Endothelial cell (in vitro differentiated cells): ENCODE results near the gene CCDC187. TPM values are rescaled to one million over a fixed set of nuclear protein-coding genes. Genes with fewer than 3 reads are reported as not detected.

Experiments used
- DNase-seq: peaks from one replicate; pipeline ENCODE4 v3.0.0; 2021; ENCODE audit warnings: low spot score
- H3K27ac Mint-ChIP-seq: one replicate; pipeline ENCODE4 v1.8.0; 2021; ENCODE audit warnings: mixed read lengths, inconsistent platforms; ENCODE audit not compliant: unreplicated experiment
- H3K27me3 Mint-ChIP-seq: one replicate; pipeline ENCODE4 v1.8.0; 2021; ENCODE audit warnings: mild to moderate bottlenecking, moderate library complexity, mixed read lengths, inconsistent platforms; ENCODE audit not compliant: unreplicated experiment
- H3K36me3 Mint-ChIP-seq: one replicate; pipeline ENCODE4 v1.8.0; 2021; ENCODE audit warnings: mild to moderate bottlenecking, low read depth, mixed read lengths, inconsistent platforms; ENCODE audit not compliant: unreplicated experiment
- H3K4me1 Mint-ChIP-seq: one replicate; pipeline ENCODE4 v1.8.0; 2021; ENCODE audit warnings: mild to moderate bottlenecking, mixed read lengths, inconsistent platforms; ENCODE audit not compliant: unreplicated experiment
- H3K4me3 Mint-ChIP-seq: one replicate; pipeline ENCODE4 v1.8.0; 2021; ENCODE audit warnings: mild to moderate bottlenecking, mixed read lengths, inconsistent platforms; ENCODE audit not compliant: unreplicated experiment
- H3K9me3 Mint-ChIP-seq: one replicate; pipeline ENCODE4 v1.8.0; 2021; ENCODE audit warnings: mixed read lengths, inconsistent platforms; ENCODE audit not compliant: unreplicated experiment
- CTCF ChIP-seq: fragments of 200-600 bp; sonication (generic); IDR thresholded peaks from one replicate; pipeline ENCODE4 v1.5.0; 2021; ENCODE audit warnings: antibody characterized with exemption; ENCODE audit not compliant: unreplicated experiment
- total RNA-seq: library from RNA; stranded (reverse); fragmentation: NEBNext Ultra II Directional; extraction: Animal tissue kit (Norgen Biotek cat#: 25700); gene quantifications from one replicate; pipeline ENCODE4 v1.2.1, GENCODE V29; 2021; ENCODE audit not compliant: unreplicated experiment

The CCDC187 gene
- total RNA-seq, 1 donor from 2014 or later: 0.05 TPM

DNA sequence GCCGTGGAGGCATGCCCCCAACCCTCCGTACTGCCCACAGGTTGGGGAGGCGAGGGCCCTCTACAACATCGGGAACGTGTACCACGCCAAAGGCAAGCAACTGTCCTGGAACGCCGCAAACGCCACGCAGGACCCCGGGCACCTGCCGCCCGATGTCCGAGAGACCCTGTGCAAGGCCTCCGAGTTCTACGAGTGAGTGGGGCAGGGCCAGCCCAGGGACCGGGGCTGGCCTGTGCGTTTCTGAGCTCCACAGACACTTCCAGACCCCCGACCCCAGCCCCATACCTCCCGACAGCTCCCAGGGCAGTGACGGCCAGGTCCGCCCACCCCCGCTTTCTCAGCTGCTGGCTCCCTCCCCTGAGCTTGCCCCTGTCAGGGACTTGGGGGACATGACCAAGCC, 33.0 kb upstream of the CCDC187 start:
- TF ChIP-seq CTCF: no peak
- no peak for DNase-seq
- Mint-ChIP-seq H3K36me3 (no peaks in the 10 kb centered on the region), H3K4me3 (no peak overlapping the region), H3K4me1 (no peaks in the 10 kb centered on the region), H3K27me3 (no peaks in the 10 kb centered on the region), H3K27ac (no peak overlapping the region), H3K9me3 (no peaks in the 10 kb centered on the region)

- H3K4me1 Mint-ChIP-seq: no peaks in the 10 kb centered on the region
Measured at GRCh38 chr9:136336156-136336870, 32.4 kb upstream of the CCDC187 start.

DNA sequence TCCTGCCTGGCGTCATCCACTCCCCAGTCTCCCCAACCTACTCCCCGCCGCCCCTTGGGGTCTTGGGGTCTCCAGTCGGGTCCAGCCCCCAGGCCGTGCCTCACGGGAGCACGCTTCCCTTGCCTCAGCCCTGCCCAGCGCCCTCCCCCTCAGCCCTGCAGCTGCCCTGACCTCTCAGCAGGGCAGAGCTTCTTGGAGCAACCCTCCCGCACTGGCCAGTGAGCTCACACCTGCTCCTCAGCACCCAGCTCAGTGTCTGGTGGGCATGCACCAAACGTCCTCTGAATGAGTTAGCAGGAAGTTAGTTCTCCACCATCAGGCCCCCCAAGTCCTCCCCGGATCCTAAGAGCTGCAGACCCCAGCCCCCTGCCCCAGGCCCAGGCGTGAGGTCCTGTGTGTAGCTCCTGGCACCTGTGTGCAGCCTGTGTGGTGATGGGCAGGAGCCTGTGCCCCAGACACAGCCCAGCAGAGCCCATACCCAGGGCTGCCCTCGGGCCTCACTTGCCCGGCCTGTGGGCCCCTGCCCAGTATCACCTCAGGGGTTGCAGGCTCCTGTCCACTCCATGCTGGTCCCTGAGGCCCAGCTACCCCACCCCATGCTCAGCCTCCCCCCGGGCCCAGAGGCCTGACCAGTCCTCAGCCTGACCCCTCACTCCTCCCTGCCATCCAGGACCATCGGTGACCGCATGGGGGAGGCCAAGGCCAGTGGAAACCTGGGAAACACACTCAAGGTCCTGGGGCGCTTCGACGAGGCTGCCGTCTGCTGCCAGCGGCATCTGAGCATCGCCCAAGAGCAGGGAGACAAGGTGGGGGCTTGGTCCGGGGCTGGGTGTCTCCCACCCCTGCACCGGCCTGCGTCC, 31.6 kb upstream of the CCDC187 start:
- Mint-ChIP-seq H3K27ac (no peak overlapping the region), H3K4me3 (no peak overlapping the region), H3K36me3 (no peaks in the 10 kb centered on the region), H3K27me3 (no peaks in the 10 kb centered on the region), H3K4me1 (no peaks in the 10 kb centered on the region), H3K9me3 (no peaks in the 10 kb centered on the region)
- no peak for TF ChIP-seq CTCF
- DNase-seq: no peak

More at GRCh38 chr9:136336156-136336870, 32.4 kb upstream of the CCDC187 start:
- no peaks in the 10 kb centered on the region for H3K9me3 Mint-ChIP-seq
- TF ChIP-seq CTCF: no peak
- H3K36me3 Mint-ChIP-seq: no peaks in the 10 kb centered on the region
- H3K27ac Mint-ChIP-seq: no peak overlapping the region
- no peaks in the 10 kb centered on the region for H3K27me3 Mint-ChIP-seq
- H3K4me3 Mint-ChIP-seq: no peak overlapping the region
- DNase-seq: no peak

- no peaks in the 10 kb centered on the region for H3K36me3 Mint-ChIP-seq
- H3K4me1 Mint-ChIP-seq: no peaks in the 10 kb centered on the region
- TF ChIP-seq CTCF: no peak
Measured at GRCh38 chr9:136334541-136334940, 30.6 kb upstream of the CCDC187 start.

DNA sequence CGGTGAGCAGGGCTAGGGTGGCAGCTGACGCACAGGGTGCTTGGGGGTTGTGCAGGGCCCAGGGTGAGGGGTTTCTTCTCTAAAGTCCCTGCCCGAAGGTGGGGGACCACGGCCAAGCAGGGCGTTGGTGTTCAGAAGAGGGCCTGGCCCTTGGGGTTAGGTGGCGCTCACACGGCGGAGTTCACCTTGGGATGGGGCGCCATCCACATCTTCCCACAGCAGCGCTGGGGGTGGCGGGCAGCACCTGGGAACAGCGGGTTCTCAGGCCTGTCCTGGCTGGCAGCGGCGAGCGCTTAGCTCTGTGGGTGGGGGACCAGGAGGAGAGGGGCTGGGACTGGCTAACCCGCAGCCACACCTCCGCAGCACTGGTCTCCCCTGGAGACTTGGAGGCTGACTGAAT, 29.6 kb upstream of the CCDC187 start:
- TF ChIP-seq CTCF: no peak
- DNase-seq: no peak
- Mint-ChIP-seq H3K27me3 (peaks cover 3% of the 10 kb centered on the region), H3K27ac (no peak overlapping the region), H3K36me3 (no peaks in the 10 kb centered on the region), H3K4me3 (no peak overlapping the region), H3K4me1 (peaks cover 4% of the 10 kb centered on the region), H3K9me3 (no peaks in the 10 kb centered on the region)

More at GRCh38 chr9:136334541-136334940, 30.6 kb upstream of the CCDC187 start:
- Mint-ChIP-seq H3K9me3 (no peaks in the 10 kb centered on the region), H3K4me3 (no peak overlapping the region), H3K27me3 (no peaks in the 10 kb centered on the region), H3K27ac (no peak overlapping the region)
- DNase-seq: no peak
